Stimulated activated CD4-positive, alpha-beta T cell treated with anti-CD3 and anti-CD28 coated beads, TNF-alpha, amount 100 ng/mL, for 4 hours (primary cell): Measurements from ENCODE around the gene C1orf21.

Experiments used
- DNase-seq, 3 experiments: peaks; one replicate each; pipeline ENCODE4 v3.0.0-alpha.2; 2020; ENCODE audit warnings: low read depth in 3 of 3

Gene C1orf21

DNA sequence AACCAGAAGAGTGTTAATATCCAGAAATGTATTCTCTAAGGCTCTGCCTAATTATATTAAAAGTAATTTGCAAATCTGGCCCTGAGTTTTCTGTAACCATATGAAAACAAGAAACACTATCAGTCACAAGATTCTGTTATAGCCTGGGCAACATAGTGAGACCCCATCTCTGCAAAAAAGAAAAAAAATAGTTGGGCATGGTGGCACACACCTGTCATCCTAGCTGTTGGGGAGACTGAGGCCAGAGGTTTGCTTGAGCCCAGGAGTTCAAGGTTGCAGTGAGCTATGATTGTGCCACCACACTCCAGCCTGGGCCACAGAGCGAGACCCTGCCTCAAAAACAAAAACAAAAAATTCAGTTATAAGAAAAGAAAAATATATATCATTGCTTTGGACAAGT lies 25.6 kb downstream of the C1orf21 start:
- DNase-seq: no peak

DNA sequence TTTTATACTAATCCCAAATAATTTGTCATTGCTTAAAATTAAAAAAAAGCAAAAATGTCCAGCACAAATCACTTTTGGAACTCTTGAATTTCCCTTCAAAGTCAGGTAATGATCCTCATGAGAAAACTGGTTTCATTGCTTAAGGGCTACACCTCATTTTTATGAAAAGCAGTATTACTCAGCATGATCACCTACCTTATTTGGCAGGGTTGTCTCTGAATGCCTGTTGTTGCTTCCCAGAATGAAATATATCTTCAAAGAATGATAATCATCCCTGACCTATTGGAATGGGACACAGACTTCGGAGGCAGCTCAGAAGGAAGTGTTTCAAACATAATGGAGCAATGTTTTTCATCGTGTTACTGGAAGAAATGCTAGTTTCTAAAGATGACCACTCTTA lies 29.7 kb downstream of the C1orf21 start:
- DNase-seq: no peak

DNA sequence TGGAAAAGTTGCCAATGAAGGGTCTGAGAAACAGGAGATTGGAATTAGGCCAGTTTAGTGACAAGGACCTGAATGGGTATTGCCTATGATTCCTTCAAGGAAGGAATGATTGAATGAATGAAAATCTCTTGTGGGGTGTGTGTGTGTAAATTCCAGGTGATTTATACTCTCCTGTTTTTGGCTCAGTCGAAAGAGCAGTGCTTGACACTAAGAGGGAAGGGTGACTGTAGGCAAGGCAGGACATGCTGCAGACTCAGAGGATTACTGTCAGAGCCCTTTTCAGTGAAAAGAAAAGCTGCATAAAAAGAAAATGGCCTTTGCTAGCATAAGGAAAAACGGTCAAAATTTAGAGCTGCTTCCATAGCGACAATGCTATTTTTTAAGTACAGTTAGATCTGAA lies 30.1 kb downstream of the C1orf21 start:
- DNase-seq: no peak

DNA sequence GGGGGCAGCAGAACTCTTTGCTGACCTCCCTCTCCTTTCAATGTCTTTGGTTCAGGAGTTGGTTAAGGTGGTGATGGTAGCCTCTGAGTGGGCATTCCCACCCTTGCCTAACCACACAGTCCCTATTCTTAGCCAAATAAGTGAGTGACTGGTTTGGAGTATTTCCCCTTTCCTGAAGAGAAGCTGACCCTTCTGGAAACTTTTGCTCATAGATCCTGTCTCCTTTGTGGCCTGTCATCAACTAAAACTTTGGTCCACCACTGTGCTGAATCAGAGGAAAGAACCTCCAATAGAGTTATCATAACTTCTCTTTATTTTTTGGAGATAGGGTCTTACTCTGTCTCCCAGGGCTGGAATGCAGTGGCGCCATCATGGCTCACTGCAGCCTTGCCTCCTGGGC lies 31.1 kb downstream of the C1orf21 start:
- DNase-seq: no peak

DNA sequence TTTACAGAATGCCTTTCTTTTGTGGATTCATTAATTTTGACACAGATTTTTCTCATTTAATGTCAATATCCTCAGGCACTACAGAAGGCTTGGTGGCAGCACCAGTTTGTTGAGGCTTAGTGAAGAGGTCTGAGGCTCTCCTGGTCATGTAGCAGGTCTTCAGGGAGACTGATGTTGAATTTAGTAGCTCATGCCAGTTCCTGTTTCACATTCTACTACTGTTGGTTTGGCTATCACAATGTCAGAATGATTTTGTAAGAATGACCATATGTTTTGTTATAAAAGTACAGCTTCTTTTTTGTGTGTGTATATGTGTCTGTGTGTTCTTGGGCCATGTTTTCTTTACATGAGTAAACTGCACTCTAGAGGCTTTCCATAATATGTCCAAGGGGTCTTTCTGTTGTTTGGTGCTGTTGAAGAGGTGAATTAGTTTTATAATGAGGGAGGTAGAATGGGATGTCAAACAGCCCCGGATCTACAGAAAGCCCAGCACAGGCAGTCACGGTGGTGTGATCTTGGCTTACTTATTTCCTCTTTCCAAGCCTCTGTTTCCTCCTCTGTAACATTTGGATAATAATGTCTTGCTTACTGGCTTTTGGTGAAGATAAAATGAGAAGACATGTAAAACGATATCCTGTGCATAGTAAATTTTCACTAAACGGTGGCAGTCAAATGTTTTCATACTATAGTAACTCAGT lies 32.0 kb downstream of the C1orf21 start:
- no peak for DNase-seq

DNA sequence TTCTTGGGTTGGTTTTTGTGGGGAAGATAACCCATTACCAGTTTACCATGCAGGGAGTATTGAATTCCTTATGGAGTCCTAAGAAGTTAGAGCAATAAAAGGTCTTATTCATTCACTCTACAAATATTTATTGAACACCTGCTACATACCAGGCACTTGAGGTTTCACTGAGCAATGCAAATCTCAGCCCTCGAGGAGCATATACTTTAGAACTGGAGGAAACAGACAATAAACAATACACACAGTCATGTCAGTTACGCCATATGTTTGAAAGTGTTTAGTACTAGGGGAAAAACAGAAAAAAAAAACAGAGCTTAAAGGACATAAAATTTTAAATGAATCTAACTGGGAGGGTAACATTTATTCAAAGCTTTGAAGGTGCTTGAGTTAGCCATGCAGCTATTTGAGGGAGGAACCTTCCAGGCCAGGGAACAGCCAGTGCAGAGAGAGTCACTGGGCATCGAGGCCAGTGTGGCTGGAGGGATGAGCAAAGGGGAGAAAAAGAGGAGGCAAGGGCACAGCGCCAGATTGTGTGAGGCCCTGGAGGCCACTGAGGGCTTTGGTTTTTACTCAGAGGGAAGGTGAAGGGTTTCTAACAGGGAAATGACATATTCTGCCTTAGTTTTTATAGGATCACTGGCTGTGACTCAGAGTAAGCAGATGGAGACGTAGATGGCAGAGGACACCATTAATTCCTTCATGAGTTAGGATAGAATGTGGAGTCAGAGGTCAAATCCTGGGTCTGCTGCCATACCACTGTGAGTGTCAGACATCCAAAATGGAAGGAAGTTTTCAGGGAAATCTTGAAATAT lies 32.7 kb downstream of the C1orf21 start:
- DNase-seq: no peak

DNA sequence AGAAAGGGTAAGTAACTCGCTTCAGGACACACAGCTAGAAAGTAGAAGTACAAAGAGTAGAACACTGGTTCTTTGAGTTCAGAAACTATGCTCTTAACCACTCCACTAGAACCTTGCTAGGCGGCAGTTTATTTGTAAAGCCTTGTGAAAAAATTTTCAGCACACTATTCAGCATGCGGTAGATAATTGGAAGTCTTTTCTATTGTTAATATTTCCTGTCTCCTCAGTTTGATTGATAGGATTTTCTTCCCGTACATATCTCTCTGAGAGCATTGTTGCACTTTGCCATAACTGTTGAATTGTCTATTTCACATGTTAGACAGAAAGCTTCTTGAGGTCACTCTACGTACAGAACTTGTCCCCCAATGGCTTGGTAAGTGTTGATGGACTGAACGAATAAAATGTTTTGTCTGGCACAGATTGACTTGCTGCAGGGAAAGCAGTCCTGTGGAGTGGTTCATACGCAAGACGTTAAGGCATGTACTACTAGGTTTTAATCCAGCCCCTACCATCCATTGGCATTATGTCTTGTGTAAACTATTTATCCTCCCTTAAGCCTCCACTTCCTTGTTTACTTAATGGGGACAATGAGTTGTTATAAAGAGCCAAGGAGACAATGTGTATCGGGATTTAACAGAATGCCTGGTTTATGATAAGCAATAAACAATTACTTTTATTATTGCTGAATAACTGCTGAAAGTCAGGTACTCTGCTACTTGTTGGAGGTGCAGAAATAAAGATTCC lies 35.8 kb downstream of the C1orf21 start:
- no peak for DNase-seq

DNA sequence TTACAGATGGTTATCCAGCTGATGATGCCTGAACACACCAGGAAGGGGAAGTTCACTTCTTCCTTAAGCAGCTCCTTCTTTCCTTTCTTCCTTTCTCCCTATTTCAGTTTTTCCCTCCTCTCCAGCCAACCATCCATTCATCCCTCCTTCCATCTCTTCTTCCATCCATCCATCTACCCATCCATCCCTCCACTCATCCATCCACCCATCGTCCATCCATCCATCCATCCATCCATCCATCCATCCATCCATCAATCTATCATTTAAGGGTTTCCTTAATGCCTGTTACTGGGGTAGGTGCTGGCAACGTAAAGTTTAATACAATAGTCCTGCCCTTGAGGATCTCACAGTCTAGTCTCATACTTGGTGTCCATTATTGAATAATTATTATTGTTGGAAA lies 36.8 kb downstream of the C1orf21 start:
- no peak for DNase-seq

DNA sequence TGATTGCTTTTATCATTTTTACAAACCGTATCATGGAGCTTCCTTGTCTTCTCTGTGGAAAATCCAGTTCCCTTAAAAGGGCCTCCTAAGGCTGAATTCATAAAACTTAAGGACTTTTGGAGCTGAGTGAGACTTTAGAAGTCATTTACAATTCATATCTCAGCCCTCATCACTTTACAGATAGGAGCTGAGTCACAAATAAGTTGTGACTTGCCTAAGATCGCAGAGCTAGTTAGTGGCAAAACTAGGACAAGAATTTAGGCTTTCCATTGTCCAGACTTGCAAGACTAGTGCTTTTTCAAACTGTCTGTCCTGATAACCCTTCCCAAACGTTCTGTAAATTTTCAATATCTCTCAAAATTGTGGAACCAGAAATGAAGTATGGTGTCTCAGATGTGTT lies 37.3 kb downstream of the C1orf21 start:
- no peak for DNase-seq

DNA sequence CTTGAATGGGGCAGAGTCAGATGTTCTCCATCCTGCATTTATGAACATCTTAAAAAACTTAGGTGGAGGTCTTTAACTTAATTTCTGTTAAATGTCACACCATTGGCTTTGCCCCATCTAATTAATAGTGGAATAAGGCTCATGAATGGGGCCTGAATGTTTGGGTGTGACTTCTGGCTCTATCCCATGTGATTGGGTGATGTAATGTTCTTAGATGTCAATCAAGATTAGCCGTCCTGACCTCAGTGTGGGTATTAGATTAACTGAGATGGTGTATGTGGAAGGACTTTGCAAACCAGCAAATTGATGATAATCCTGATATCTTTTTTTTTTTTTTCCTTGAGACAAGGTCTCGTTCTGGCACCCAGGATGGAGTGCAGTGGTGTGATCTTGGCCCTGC lies 38.1 kb downstream of the C1orf21 start:
- no peak for DNase-seq

DNA sequence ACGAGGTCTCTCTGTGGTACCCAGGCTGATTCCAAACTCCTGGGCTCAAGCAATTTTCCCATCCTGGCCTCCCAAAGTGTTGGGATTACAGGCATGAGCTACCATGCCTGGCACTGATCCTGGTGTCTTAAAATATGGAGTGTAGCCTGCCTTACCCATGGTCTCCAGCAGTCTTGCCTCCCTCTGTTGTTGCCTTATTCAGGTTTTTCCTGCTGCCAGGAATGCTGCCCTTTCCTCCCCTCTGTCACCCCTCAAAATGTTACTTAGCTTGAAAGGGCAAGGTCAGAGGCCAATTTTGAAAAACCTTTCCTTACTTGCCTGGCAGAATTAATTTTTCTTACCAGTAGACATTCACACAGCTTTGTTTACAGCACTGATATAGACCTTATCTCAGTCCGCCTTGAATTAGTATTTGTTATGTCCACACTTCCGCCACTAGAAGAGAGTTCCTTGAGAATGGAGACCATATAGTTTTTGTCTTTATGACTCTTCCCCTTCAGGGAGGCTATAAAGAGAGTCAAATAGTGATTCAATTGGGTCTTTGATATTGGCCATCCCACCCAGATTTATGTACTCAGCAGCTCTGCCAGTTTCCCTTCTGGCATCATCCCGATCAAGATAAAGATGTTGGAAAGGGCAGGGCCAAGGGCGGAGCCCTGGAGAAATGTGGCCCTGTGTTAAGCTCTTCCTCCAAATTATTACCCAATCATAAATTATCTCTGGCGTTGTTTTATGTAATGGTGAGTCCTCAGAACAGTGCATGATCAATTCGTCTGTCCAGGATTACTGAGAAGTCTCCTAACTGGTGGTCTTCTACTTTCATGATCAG lies 38.8 kb downstream of the C1orf21 start:
- no peak for DNase-seq

DNA sequence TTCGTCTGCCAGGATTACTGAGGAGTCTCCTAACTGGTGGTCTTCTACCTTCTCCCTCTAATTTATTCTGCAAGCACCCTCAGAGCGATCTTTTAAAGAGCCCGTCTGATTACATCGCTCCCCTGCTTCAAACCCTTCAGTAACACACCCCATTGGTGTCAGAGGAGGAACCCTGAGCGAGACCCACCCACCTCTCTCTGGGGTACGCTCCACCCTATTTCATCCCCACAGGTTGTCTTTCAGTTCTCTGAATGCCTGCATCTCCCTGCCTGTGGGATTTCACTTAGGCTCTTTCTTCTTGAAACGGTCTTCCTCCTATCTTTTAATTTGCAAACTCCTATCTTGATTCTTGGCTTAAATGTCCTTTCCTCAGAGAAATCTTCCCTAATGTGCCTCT lies 39.4 kb downstream of the C1orf21 start:
- no peak for DNase-seq

DNA sequence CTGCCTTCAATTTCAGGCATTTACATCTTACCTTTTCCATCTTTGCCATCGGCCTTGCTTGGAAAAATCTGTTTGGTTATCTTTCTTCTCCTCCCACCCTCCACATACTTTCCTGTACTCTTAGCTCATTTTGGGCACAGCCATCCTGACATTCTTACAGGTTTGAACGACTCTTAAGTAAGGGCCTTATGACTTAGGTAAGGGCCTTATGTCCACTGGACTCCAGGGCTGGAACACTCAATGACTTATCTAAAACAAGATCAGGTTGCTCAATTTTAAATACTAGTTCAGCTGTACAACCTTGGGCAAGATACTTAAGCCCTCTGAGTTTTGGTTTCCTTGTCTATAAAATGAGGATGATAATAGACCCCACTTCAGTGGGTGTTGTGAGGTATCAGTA lies 40.9 kb downstream of the C1orf21 start:
- no peak for DNase-seq

DNA sequence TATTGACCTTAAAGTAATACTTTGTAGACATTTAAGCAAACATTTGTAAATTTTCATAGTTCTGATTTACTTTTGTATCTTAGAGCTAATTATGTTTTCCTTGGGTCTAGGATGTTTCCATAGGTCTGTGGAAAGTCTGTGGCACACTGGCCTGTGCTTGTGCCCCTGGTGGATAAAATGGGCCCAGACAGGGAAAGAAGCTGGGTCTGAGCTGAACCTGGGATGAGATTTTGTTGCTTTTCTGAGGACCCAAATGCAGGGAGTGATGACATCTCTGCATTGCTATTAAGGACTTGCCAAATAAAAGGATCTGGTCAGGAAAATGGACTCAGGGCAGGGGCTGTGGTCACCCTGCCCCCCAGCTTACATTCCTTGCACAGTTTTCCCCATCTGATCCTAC lies 41.8 kb downstream of the C1orf21 start:
- DNase-seq: no peak

DNA sequence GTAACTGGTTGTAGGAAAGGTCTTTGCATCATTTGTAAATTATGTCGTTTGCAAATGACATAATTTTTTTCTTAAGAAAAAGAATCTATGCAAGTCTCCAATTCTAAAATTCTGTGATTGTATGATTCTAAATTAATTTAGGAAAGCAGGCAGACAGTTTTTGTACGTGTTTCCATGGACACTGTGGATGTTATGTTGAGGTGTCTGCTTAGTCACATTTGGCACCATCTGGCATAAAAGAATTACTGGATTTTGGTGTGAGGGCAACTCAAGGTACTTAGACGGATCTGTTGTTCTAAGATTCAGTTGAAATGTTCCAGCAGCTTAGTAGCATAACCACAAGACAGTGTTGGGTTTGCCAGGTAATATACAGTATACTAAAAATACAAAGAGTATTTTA lies 42.5 kb downstream of the C1orf21 start:
- no peak for DNase-seq

DNA sequence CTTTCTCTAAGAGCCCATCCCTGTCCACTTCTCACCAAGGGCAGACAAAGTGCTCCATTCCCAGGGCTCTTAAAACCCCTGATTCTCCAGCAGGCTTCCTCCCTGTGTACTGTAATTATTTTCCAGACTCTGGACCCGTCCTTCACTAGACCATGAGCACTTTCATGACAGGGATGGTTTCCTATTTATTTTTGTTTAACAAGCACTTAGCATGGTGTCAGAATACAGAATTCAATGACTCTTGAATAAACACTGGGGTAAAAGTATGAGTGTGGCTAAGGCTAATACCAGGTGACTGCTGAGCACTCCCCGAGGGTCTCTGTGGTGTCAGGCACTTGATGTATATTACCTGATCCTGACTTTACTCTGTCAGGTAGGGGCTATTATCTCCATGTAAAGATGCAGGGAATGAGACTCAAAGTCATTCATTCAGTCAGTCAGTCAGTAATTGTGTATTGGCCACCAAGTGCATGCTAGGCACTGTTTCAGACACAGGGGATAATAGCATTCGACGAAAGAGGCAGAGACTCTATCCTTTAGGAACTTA lies 47.2 kb downstream of the C1orf21 start:
- DNase-seq: no peak

DNA sequence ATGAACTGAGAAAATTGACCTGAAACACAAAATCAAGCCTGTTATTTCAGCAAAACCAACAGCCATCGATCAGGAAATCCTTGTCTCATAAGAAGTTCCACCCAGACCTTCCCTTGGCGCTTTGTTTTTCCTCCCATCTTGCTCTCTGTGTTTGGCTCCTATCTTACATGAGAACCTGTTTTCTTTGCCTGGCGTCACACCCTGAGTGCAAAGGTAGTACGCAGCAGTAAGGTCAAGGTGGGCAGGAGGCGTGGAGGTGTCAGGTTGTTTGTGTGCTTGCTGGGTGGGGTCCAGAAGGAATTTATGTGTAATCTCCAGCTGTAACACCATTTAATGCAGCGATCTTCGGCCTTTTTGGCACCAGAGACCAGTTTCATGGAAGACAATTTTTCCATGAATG lies 50.5 kb downstream of the C1orf21 start:
- no peak for DNase-seq

DNA sequence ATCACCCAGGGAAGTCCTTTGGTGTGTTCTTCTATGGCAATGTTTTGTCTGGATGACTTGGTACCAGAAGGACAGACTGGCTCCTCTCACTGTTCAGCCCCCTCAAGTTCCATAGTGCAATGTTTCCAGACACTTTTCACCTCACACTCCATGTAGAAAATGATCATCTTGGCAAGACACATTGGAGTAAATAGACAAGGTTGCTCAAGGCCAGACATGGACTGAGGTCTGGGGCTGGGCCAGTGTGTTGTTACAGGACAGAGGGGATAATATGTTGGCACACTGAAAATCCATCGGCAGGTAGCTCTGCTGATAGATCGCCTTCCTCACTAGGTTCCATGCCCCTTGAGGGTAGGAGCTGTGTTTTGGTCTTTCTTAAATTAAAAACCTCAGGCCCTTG lies 51.5 kb downstream of the C1orf21 start:
- DNase-seq: no peak

DNA sequence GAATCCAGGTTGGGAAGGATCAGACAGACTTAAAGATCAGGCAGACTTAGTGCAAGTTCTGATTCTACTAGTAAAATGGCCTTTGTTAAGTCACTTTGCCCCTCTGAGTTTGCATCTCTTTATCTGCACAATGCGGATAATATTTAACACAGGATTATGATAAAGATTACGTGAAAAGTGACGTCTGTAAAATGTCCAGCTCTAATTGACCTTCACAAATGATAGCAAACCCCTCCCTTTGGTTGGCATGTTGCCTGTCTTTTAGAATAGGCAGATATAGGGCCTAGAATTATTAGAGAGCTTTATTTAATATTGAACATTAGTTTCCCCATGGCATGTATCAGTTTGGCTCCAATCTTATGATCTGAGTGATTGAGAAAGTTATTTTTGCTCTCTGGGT lies 55.4 kb downstream of the C1orf21 start:
- no peak for DNase-seq

DNA sequence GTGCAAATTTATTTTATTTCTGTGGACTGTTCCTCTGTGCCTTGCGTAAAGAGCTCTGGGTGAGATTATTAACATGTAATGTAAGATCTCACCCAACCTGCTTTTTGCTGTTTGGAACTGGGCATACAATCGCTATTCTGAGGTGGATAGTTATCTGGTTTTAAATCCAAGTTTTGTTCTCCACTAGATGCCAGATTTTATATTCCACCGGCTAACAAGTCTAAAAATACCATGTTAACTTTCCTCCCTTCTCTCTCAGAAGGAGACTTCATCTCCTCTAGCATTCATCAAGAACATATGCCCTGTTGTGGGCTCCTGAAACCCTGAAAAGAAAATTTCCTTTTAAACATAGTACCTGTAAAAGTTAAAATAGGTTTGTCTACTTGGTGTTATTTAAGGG lies 56.4 kb downstream of the C1orf21 start:
- no peak for DNase-seq

DNA sequence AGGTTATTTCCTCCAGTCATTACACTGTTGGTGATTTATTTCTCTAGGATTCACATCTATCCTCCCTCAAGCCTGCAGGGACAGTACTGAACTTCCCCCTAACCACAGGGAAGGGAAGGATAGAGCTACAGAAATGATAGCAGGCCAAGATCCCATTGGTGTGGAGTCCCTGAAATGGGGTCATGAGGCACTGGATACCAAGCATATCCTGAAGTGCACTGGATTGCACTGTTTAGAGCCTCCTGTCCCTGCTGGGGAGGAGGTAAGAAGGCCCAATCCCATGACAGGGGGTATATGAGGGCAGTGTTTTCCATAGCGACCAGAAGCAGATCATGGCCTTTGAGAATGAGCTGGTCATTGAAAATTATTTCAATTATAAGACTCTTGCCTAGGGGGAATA lies 56.8 kb downstream of the C1orf21 start:
- no peak for DNase-seq

DNA sequence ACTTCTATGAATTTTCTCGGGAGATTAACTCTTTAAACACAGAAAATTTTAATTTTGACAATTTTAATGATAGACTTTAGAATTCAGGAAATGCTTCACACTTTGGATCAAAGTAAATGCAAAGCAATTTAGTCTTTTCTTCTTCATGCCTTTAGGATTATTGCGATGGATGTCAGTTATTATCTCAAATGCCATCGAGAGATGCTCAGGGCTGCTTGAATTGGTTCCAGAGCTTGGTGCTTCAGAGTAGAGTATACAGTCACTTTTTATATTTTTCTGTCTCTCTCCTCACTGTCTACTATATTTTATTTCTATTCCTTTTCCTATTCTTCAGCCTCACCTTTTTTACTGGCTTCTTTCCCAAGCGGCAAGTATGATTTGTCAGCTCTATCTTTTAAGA lies 59.2 kb downstream of the C1orf21 start:
- DNase-seq: no peak
